GM19351 (cell line): Measurements from ENCODE around the gene CBFA2T3.
"Not testable (repeated sequence)": the region's sequence is repeated elsewhere in the genome, so short reads cannot be mapped to it uniquely, and the experiment has no call there.

Source experiments
- ATAC-seq: cut with Tn5 transposase; IDR thresholded peaks from one replicate; pipeline ENCODE4 v1.9.1; 2021; ENCODE audit warnings: mild to moderate bottlenecking, moderate library complexity; ENCODE audit not compliant: unreplicated experiment

Gene CBFA2T3

DNA sequence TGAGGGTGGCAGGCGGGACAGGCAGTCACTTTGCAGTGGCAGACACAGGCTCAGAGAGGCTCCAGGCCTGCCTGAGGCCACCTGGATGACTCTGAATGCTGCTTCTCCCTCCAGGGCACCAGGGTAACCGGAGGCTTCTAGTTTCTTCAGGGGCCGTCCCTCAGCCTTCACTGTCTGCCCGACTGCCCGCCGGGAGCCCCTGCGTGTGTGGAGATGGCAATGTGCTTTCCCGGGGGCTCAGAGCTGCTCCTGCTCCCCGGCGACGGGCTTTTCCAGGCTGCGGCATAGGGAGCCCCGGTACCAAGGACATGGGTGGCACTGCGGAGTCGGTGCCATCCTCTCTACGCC, 51.5 kb downstream of the CBFA2T3 start:
- no peak for ATAC-seq

DNA sequence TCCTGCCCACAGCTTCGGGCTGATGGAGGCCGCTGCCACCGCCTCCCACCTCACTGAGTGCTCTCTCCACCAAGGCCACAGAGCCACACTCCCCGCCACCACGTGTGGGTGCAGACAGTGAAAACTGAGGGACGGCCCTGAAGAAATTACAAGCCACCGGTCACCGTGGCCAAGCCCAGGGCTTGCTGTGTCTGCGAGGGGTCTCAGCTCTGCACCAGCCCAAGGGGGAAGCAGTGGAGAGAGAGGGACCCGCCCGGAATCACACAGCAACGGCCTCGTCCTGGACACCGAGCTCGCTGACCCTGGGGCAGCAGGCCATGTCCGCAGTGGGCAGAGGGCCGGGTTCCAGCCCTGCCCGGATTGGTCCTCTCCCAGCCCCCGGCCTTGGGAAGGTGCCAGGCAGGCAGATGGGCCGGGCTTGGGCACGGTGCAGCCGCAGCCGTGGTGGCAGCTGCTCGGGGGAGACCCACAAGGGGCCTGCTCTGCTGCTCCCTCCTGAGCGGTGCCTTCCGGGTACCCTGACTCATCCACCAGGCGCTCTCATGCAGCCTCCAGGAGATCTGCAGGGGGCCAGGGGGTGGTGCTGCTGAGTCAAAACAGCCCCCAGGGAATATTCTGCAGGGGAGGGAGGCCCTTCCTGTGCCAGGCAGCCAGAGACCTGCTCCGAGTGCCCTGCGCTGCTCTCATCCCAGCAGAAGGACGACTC, 52.0 kb downstream of the CBFA2T3 start:
- no peak for ATAC-seq

DNA sequence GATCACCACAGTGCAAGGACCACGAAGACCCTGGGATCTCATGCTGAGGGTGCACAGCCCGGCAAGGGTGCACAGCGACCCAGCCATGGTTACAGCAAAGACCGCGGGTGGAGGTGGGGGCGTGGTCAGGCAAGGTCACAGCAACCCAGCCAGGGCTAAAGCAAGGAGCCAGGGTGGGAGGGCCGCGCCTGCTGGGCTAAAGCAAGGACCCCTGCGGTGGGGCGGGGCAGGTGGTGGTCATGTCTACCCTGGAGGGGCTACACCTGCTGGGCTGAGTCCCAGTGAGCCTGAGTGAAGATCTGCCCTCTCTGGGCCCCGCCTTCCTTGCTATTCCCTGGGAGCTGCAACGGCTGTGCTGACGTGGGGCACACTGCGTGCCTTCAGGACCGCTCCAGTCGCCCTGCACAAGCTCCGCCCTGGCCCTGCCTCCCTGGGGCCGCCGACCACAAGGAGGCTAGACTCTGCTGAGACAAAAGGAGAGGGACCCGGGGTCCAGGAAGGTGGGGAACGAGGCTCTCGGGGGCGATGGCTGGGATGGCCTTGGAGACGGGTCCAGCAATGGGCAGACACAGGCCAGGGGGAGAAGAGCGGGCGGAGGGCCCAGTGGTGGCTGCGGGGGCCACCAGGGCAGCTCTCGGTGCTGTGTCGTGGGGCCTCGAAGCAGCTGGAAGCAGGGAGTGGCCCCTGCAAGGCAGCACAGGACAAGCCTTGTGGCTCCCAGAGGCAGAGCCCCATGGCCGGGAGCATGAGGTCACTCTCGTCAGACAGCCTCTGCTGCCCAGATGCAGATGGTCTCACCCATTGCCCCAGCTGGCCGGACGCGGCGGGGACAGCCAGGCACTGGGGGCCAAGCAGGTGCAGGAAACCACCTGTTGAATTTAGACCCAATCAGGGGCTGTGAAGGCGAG, 52.8 kb downstream of the CBFA2T3 start:
- ATAC-seq = no peak

- no peak for ATAC-seq
Observed at GRCh38 chr16:88923450-88923849, 53.6 kb downstream of the CBFA2T3 start.

- no peak for ATAC-seq
Observed at GRCh38 chr16:88922826-88923410, 54.1 kb downstream of the CBFA2T3 start.

GRCh38 chr16:88922114-88922825, 54.7 kb downstream of the CBFA2T3 start:
- ATAC-seq = no peak

DNA sequence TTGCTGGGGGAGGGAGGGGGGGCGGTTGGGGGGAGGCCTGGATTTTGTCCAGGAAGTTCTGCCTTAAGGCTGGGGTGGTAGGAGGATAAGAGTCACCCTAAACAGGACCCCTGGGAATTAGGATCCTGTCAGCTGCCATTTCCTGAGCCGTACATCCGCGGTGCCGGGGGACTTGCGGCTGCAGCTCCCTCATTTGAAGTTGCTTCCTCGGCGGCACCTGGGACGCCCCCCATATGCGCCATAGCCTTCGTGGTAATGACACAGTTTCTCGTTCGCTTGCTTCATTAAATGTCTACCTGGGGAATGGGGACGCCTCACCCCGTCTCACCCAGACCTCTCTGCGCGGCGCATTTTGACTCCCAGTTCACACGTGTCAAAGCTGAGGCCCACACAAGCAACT, 55.4 kb downstream of the CBFA2T3 start:
- no peak for ATAC-seq

DNA sequence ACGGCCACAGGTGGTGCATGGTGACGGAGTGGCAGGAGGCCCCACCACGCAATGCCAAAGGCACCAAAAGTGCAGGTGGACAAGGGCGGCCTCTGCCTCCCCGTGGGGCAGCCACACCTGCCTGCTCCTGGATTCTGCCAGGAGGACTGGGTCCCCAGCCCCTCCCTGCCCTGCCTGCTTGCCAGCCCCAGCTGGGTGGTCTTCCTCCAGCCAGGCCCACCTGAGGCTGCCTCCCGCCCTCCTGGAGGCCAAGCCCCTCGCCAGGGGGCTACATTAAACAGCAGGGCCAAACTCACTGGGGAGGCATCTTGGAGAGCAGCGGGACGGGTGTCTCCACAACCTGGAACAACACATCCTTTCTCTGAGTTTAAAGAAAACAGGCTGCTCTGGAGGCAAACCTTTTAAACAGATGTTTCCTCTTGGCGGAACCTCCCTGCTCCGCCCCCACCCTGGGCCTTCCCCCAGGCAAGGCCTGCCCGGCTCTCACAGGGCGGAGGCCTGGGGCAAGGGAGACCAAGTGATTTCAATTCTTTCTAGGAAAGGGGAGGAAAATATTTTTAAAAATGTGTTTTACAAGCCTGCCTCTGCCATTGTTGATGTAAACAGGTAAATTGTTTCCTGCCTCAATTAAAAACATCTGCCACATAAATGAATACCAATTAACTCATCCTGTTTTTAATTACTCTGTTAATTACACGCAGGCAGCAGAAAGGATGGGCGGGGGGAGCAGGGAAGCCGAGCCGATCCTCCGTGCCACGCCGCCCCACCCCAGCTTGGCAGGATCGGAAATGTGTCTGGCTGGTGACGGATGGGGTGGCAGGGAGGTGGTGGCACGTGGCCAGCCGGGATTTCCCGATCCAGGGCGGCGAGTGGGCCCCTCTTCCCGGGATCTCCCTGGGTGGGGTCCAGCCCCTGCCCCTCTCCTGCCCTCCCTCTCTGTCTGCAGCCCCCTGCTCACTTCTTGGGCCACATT, 56.1 kb downstream of the CBFA2T3 start:
- ATAC-seq = no peak

- ATAC-seq = no peak
Observed at GRCh38 chr16:88919936-88920335, 57.1 kb downstream of the CBFA2T3 start.

DNA sequence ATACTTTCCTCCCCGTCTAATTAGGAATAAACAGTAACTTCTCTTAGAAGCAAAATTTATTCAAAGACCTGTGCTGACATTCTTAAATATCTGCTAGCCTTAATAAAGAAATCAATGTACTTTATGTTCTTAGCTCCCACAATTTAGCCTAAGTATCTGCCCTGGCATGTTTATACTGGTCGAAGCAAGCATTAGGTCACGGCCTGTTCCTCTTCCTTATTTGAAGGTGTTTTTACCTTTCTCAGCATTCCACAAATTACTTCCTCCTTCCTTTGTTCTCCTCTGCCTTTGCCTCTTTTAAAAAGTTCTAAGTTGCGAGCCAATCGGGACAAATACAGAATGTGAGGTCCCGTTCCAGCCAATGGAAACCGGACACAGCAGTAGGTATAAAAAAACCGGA, 58.1 kb downstream of the CBFA2T3 start:
- not testable (repeated sequence) for ATAC-seq

DNA sequence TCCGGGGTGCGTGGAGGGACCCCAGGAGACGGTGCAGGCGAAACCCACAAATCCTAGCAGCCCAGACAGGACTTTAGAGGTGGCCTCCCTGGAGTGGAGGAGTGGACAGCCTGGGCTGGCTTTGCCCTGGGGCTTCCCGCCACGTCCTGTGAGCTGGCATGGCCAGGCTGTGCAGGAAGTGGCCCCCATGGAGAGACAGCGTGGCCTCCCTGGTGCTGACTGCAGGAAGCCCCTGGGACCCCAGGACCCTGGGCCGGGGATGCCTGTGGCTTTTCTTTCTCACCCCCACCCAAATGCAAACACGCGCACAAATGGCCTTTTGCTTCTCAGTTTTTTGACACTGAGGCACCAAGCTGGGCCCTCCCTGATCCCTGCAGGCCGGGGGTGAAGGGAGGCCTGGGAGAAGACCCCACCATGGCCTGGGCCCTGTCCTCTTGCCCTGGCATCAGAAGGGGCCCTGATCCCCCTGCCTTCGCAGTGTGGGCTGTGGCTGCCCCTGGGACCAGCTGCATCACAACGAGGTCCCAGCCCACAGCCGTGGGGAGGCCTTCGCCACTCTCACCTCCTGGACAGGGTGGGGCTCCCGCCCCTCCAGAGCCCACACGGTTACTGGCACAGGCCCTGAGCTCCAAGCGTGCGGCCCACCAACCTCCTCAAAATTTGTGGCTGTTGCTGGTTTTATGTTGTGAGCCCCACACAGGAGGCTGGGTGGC, 58.9 kb downstream of the CBFA2T3 start:
- no peak for ATAC-seq

GRCh38 chr16:88917146-88917914, 59.7 kb downstream of the CBFA2T3 start:
- ATAC-seq = no peak

DNA sequence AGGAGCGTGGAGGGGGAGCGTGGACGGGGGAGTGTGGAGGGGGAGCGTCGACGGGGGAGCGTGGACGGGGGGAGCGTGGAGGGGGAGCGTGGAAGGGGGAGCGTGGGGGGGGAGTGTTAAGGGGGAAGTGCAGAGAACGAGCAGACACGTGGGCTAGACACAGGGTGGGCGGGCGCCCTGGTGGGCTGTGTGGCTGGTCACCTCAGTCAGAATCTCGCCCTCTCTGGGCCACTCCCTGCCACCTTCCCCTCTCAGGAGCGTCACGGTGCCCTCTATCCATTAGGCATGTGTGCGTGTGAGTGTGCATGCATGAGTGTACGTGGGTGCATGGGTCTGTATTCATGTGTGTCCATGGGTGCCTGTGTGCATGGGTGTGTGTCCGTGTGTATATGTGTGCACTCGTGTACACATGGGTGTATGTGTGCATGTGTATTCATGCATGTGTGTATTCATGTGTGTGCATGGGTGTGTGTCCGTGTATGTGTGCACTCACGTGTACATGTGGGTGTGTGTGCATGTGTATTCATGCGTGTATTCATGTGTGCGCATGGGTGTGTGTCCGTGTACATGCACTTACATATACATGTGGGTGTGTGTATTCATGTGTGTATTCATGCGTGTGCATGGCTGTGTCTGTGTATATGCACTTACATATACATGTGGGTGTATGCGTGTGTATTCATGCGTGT, 61.2 kb downstream of the CBFA2T3 start:
- no peak for ATAC-seq

GRCh38 chr16:88914750-88915368, 62.1 kb downstream of the CBFA2T3 start:
- no peak for ATAC-seq

DNA sequence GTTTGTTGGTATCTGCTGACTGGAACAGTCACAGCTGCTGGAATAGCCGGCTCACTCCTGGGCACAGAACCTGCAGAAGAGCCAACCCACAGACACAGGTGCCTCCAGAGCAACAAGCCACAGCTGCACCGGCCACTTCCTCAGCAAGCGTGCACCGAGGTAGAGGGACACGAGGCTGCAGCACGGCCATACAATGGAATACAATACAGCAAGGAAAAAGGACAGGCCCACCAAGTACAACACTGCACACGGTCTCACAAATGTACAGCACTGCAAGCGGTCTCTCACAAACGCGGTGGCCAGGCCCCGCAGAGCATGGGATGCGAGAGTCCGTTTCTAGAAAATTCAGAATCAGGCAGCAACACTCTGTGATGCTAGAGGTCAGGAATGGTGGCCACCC, 63.1 kb downstream of the CBFA2T3 start:
- ATAC-seq = no peak

DNA sequence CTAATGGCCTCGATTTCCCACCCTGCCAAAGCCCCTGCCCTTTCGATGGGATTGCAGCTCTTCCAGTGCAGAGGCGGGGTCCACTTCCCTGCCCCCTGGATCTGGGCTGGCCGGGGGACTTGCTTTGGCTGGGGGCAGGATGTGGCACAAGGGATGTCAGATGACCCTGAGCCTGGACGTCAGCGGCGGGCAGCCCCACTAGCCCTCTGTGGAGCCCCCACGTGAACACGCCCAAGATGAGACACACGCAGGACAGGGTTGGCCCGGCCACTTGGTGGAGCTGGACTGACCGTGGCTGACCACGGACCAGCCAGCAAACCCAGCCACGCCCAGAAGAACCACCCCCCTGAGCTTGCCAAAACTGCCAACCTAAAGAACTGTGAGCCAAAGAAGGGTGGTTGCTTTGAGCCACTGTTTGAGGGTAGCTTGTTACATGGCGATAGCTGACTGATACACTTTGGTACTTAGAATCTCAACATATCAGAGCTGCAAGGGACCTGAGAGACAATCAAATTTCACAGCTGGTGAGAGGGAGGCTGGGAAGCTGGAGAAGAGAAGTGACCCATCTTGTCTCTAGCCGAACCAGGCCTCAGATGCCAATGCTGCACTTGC, 63.9 kb downstream of the CBFA2T3 start:
- ATAC-seq = no peak

- ATAC-seq = no peak
Observed at GRCh38 chr16:88912556-88912955, 64.5 kb downstream of the CBFA2T3 start.
